GM21619 (cell line): ENCODE measurements around the gene NRN1L.
A peak's percentile ranks its signal among the peaks of the same experiment; 100 is the strongest.
"Not testable (repeated sequence)": the region's sequence is repeated elsewhere in the genome, so short reads cannot be mapped to it uniquely, and the experiment has no call there.

Experiments used
- ATAC-seq: cut with Tn5 transposase; IDR thresholded peaks from one replicate; pipeline ENCODE4 v1.9.1; 2021; ENCODE audit not compliant: unreplicated experiment

The NRN1L gene

DNA sequence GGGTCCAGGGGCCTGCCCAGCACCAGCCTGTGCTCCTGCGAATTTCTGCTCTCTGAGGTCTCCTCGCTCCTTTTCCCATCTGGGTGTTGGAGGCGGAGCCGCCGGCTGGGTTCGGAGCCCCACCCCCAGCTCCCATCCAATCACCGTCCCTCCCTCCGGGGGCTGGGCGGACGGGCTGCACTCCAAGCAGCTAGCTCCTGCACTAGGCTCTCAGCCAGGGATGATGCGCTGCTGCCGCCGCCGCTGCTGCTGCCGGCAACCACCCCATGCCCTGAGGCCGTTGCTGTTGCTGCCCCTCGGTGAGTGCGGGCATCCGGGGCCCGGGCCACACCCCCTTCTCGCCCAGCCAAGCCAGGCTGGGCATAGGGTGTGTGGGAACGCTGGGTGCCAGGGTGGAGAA, at the start of gene NRN1L:
TSS of gene NRN1L (plus strand) at position 202 of the 400 bp plus-strand sequence. CDS start at position 221, 19 bp downstream.
- no peak for ATAC-seq

DNA sequence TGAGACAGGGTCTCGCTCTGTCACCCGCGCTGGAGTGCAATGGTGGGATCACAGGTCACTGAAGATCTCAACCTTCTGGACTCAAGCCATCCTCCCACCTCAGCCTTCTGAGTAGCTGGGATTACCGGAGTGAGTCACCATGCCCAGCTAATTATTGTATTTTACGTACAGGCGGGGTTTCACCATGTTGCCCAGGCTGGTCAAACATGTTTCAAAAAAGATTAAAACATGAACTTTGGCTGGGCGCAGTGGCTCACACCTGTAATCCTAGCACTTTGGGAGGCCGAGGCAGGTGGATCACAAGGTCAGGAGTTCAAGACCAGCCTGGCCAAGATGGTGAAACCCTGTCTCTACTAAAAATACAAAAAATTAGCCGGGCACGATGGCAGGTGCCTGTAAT, 47.5 kb upstream of the NRN1L start:
- ATAC-seq, result not testable (repeated sequence)

DNA sequence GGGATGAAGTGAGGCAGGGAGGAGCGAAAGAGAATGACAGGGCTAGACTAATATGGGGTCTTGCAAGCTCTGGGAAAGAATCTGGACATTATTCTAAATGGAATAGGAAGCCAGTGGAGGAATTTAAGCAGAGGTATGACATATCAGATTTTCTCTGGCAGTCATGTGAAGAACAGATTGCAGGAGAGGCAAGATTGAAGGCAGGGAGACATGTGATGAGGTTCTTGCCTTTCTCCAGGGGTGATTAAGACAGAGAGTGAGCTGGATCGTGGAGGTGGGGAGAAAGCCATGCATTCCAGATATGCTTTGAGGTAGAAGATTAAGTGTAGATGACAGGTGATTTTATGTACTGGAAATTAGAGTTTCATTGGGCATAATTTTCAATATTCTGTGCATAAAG, 46.9 kb upstream of the NRN1L start:
- ATAC-seq, result no peak

DNA sequence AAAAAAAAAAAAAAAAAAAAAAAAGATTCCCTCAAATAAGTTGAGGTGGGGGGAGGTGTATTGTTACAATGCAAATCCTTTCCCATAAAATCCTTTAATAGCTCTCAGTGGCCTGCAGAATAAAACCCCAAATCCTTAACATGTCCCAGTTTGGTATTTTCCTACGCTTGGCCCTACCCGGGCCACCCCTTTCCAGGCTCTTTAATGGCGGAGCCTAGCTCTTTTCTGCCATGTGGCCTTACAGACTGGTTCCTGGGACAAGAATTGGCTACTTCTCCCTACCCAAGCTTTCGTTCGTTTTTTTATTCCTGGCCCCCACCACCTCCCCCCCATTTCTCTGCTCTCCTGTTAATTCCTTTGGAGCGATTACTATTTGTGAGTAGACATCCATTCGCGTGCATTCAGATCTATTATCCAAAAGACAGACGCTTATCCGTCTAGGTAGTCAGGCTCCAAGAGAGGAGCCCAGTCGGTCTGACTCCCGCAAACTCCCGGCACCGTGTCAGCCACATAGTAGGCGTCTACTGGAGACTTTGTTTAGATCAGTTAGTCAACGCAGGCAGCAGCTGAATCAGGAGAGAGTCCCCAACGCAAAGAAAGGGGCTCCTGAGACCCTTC, 43.4 kb upstream of the NRN1L start:
- no peak for ATAC-seq

DNA sequence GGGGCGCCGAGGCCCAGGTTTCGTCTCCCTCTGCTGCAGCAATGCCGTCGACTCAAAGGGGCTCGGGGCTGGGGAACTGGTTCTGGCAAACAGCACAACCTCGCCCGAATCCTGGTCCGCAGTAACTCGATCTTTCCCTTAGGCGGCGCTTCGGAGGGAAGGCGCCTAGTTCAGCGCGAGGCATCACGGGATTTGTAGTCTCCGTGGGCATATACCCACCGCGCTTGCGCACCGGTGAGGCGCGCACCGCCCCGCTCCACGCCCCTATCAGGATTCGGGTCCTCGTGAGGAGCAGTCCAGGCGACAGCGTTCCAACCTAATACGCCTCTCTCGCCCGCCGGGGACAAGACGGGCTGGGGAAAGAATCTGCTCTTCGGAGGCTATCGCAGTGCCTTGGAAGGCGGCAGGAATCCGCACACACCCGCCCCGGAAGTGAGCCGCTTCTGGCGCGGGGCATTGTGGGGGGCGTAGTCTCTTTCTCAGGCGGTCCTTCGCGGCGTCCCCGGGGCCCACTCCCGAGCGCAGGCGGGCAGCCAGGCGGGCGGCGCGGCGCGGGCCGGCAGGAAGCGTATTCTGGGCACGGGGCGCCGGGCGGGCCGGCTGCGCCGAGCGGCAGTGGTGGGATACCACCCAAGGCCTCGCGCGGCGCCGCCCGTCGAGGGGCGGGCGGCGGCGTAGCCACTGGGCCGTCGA, 42.7 kb upstream of the NRN1L start, which contains the start of gene THAP11:
TSS of gene THAP11 (plus strand) at position 505 of the 693 bp plus-strand sequence. CDS start 235 bp downstream, outside the sequence.
- peak; percentile 43 for ATAC-seq

DNA sequence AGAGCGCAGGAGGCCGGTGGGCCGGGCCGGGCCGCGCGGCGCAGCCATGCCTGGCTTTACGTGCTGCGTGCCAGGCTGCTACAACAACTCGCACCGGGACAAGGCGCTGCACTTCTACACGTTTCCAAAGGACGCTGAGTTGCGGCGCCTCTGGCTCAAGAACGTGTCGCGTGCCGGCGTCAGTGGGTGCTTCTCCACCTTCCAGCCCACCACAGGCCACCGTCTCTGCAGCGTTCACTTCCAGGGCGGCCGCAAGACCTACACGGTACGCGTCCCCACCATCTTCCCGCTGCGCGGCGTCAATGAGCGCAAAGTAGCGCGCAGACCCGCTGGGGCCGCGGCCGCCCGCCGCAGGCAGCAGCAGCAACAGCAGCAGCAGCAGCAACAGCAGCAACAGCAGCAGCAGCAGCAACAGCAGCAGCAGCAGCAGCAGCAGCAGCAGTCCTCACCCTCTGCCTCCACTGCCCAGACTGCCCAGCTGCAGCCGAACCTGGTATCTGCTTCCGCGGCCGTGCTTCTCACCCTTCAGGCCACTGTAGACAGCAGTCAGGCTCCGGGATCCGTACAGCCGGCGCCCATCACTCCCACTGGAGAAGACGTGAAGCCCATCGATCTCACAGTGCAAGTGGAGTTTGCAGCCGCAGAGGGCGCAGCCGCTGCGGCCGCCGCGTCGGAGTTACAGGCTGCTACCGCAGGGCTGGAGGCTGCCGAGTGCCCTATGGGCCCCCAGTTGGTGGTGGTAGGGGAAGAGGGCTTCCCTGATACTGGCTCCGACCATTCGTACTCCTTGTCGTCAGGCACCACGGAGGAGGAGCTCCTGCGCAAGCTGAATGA, 42.0 kb upstream of the NRN1L start:
- peak; percentile 6 for ATAC-seq

DNA sequence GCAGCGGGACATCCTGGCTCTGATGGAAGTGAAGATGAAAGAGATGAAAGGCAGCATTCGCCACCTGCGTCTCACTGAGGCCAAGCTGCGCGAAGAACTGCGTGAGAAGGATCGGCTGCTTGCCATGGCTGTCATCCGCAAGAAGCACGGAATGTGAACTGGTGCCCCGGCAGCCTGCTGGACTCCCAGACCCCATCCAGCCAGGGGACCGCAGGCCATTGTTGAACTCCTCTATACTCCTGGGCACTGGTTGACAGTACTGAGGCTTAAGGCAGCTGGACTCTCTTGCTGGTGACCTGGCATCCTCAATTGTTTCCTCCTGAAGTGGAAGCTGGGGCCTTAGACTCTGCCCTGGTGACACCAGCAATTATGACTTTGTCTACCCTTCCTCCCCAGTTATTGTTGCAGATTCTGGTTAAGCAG, 41.3 kb upstream of the NRN1L start:
- ATAC-seq, result no peak

DNA sequence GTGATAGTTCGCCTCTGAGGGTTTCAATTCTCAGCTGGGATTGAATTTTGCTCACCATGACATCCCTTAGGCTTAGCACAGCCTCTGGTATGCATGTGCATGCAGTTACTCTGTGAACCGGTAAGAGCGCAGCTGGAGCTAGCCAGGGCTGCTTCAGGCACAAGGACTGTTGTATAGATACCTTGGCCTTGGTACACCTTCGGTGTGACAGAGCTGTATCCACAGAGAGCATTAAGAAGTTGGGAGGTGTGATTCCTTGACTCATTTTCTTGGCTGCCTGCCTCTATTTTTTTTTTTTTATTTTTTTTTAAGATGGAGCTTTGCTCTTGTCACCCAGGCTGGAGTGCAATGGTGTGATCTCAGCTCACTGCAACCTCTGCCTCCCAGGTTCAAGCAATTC, 40.2 kb upstream of the NRN1L start:
- no peak for ATAC-seq

DNA sequence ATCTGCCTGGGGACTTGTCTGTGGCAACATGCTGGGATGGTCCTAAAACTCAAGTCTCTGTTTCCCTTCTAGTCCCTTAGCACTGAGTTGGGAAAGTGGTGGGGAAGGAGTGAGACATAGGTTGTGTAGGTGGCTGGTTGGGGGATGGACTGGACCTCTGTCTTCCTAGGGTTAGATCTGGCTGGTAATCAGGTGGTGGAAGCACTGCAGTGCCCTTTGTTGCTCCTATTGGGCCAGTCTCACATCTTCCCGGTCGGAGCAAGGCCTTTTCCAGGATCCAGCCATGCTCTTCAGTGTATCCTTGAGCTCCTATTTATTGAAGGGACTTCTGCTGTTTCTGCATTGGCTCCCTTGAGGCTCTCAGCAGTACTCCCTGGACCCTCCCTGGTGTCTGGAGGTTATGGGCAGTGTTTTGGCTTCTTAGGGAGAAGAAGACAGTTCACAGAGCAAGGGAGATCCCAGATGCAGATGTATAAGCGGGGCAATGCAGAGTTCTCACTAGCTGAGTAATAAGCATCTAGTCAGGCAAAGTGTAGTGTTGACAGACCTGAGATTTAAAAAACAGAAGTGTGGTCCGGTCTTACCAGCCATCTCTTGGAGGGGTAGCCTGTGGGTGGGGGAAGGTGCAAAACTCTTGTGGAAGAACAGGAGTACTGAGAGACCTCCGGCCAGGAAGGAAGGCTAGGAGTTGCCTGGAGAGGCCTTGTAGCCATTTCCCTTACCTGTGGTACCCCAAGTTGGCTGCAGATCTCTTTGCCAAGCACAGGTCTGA, 39.2 kb upstream of the NRN1L start:
- no peak for ATAC-seq

DNA sequence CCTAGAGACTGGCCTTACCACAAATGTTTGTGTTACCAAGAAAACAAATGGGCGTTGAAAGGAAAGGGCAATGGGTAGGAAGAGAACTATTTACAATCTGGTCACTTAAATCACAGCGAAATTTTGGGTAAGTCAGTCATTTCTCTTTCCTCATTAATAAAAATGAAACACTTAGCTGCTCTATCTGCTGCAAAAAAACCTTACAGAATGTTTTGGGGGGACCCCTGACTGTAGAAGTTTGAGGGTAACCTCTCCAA, 38.7 kb upstream of the NRN1L start:
- no peak for ATAC-seq

DNA sequence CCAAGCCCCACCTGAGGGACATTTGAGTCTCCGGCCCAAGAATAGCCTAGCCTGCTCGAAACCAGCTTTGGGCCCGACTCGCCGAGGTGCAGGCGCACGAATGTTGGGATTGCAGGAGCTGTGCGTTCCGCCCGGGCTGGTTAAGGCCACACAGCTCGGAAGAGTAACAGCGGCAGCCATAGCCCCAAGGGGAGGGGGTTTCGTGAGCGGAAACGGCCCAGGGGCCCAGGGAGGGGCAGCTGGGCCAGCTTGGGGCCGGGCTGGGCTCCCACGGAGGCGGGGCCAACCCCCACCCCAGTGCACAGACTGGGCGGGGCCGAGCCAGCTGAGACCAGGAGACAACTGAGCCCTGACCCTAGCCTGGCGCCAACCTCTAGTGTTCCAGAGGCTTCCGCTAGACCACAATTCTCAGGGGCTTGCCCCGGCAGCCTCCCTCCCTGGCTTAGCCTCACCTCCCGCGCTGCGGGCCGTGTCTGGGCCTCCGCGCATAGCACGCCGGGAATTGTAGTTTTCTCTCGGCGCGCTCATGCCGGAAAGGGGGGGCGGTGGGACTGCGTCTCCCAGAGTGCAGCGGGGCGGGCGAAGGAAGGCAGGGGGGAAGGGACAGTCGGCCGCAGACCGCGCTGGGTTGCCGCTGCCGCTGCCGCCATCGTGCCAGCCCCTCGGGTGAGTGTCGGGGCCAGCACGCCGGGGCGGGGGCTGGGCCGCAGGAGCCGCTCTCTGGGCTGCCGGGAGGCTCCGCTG, 38.2 kb upstream of the NRN1L start, which contains the start of gene NUTF2:
TSS of gene NUTF2 (plus strand) at position 614 of the 744 bp plus-strand sequence. CDS start 18,198 bp downstream, outside the sequence.
- ATAC-seq, result peak; percentile 46

DNA sequence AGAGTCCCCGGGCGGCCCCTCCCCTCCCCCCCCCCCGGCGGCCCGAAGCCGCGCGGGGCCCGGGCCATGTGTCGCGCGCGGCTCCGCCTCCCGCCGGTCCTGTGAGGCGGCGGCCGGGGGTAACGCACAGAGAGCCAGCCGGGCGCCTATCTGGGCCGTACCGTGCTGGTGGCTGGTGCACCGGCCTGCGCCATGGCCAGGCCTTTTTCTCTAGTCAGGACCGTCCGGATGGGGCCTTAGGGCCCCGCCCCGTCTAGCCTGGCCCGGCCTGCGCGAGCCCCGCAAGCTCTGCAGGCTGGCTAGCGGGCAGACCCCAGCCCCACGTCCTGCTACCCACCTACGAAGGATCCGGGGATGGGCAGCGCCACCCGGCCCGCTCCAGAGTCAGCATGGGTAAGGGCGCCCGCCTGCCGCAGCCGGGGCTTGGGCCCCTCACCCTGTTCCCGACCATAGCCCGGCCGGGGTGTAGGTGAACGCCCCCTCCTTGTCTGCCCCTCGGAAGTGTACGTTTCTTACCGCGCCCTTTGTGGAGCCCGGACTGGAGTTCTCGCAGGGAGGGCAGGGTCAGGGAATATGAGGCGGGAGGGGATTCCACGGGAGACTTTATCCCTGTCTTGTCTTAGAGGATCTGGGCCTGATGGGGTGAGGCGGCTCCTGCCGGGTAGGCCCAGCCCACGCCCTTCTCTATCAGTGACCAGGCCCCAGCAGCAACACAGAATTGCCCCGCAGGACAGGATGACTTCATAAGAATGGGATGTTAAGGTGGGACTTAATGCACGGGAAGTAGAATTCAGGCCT, 37.4 kb upstream of the NRN1L start, which contains the start of gene CENPT:
TSS of gene CENPT (minus strand) at position 630 of the 798 bp plus-strand sequence. CDS start 13,834 bp downstream, outside the sequence.
- peak; percentile 33 for ATAC-seq

DNA sequence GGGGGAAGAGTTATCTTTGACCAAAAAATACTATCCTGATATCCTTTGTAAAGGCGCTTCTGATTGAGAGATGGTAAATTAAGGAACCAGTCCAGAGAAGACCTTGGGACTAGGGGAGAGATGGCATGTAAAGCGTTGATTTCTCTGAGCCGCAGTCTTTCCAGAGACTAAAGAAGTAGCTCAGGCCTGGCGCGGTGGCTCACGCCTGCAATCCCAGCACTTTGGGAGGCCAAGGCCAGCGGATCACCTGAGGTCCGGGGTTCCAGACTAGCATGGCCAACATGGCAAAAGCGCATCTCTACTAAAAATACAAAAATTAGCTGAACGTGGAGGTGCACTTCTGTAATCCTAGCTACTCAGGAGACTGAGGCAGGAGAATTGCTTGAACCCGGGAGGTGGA, 36.6 kb upstream of the NRN1L start:
- no peak for ATAC-seq

DNA sequence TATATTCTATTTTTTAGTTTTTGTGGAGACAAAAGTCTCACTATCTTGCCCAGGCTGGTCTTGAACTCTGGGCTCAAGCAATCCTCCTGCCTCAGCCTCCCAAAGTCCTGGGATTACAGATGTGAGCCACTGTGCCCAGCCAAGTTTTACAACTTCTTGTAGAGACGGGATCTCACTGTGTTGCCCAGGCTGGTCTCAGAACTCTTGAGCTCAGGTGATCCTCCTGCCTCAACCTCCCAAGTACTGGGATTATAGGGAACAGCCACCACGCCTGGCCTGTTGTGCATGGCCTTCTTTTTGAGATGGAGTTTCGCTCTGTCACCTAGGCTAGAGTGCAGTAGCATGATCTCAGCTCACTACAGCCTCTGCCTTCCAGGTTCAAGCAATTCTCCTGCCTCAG, 31.0 kb upstream of the NRN1L start:
- no peak for ATAC-seq

DNA sequence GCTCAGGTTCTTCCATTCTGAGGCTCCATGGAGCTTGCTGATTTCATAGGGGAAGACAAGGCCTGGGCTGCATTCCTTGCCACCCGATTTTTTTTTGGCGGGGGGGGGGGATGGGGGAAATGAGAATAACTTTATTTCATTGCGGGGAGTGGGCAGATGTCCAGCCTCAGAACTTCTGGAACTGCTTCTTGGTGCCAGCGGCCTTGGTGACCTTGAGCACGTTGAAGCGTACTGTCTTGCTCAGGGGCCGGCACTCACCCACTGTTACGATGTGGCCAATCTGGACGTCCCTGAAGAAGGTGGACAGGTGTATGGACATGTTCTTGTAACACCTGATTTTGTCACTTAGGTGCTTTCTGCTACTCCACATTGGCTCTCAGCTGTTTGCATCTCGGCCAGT, 28.9 kb upstream of the NRN1L start:
- no peak for ATAC-seq

DNA sequence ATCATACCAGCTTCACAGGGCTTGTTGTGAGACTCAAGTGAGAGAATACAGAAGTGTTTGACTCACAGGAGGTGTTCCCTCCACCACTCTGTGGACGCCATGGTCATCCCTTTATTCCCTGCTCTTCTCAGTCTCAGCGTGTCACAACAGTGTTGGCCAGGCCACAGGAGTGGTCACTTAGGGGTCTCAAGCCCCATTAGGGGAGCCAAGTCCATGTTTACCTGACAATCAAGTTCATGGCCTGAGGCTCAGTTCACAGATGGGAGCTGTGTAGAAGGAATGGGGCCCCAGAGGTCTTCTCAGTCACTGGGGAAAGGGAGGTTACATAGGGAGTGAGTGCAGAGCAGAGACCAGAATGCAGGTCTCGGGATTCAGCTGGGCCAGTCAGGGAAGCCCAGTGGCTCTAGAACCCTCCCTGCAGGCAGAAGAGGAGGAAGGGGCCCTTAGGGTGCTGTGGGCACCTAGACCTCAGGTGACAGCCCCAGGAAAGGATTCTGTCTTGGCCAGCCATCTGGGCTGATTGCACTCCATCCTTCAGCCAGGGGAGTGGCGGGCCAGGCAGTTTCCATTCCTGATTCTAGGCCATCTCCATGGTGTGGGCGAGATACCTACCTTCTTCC, 27.6 kb upstream of the NRN1L start:
- no peak for ATAC-seq

DNA sequence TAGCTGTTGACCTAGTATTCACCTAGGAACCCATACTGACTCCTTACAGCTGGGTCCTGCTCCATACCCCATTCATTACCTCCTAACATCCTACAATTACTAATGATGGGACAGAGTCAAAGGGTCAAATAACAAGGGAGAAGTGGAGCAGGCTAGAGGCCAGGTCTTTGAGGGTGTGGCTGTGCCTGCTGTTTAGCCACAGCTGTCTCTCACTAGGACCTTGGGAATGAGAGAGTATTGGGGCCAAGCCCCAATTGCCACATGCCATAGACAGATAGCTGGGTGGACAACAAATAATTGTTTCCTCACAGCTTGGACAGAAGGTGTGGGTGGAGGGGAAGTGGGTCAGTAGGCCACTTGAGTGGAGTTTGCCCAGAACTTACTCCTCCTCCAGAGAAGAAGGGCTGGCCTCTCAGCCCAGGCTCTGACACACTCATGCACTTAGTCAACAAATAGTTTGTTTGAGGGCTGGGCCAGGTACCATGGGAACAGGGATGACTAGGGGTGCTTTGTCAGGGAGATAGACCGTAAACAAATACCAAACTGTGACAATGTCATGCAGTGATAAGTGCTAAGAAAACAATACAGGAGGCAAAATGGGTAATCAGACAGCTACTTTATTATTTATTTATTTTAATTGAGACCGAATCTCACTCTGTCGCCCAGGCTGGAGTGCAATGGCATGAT, 27.0 kb upstream of the NRN1L start:
- no peak for ATAC-seq

DNA sequence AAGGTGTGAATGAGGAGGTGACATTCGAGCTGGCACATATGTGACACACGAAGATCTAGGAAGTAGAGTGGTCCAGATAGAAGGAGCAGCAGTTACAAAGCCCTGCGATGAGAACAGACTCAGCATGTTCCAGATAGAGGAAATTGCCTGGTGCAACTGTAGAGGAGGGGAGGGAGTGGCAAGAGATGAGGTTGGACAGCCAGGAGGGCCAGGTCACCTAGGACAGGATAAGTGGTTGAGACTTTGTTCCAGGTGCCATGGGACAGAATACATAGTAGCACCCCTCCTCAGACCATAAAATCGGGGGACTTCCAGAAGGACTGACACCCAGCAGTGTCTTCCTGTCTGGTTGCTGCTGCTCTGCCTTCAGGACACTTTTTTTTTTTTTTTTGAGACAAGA, 26.2 kb upstream of the NRN1L start:
- ATAC-seq, result no peak
